Adrenal gland (tissue), 12 donors: ENCODE data around the gene CA10. TPM values are rescaled to one million over a fixed set of nuclear protein-coding genes. Genes with fewer than 3 reads are reported as not detected.
A peak's percentile ranks its signal among the peaks of the same experiment; 100 is the strongest.

ENCODE experiments used
- DNase-seq, 7 donors: peaks; one replicate each; pipeline ENCODE4 v3.0.0-alpha.2; 2019 to 2020
- H3K27ac ChIP-seq, 5 donors: fragments of 200-600 bp; sonication (generic) in 4 of 5; 1 replicate in 3 of 5; 2 replicates in 2 of 5; pipeline versions ENCODE4 v1.5.1 to v1.8.0; 2016 to 2020; ENCODE audit warnings: mild to moderate bottlenecking in 1 of 5
- H3K27me3 ChIP-seq: fragments of 200-600 bp; 2 replicates; pipeline ENCODE4 v1.8.0; 2021
- H3K36me3 ChIP-seq, 2 donors: fragments of 200-600 bp; replicated peaks in 1 of 2; 1 replicate in 1 of 2; 2 replicates in 1 of 2; pipeline versions ENCODE4 v1.5.1 to v1.8.0; 2018 to 2022
- H3K4me1 ChIP-seq, 2 donors: fragments of 200-600 bp; replicated peaks in 1 of 2; 1 replicate in 1 of 2; 2 replicates in 1 of 2; pipeline versions ENCODE4 v1.5.1 to v1.8.0; 2018 to 2021
- H3K4me3 ChIP-seq, 4 donors: fragments of 200-600 bp; sonication (generic) in 3 of 4; one replicate each; pipeline ENCODE4 v1.5.1; 2016 to 2018
- H3K9me3 ChIP-seq, 3 donors: fragments of 200-600 bp; sonication (generic) in 1 of 3; replicated peaks in 1 of 3; 1 replicate in 2 of 3; 2 replicates in 1 of 3; pipeline versions ENCODE4 v1.5.1 to v1.8.0; 2016 to 2021
- POLR2A ChIP-seq, 2 donors: fragments of 450-650 bp; IDR thresholded peaks; one replicate each; pipeline ENCODE4 v1.6.1; 2017; ENCODE audit warnings: antibody characterized with exemption in 2 of 2, mild to moderate bottlenecking in 2 of 2, moderate library complexity in 1 of 2
- WGBS, 4 donors: extraction: QIAGEN DNeasy Blood & Tissue Kit in 2 of 4; methylation state at CpG; one replicate each; pipeline versions ENCODE4 v1.1.5 to v1.1.7; 2013 to 2017; 5-methylcytosine and 5-hydroxymethylcytosine counted together
- intact Hi-C, 2 donors: fragments of 100-400 bp; cut with DNase I; formaldehyde crosslinking; loops; one replicate each; pipeline versions ENCODE4 v1.14.1 to v1.15.0; 2022 to 2023
- polyA plus RNA-seq, 3 donors: library from polyadenylated mRNA; stranded (reverse); fragments of 200-250 nt in 2 of 3; fragments of 350-450 nt in 1 of 3; fragmentation: Illumina TruSeq in 1 of 3; extraction: RNeasy Lipid Tissue Mini Kit (QIAGEN cat#74804) in 1 of 3; gene quantifications; one replicate each; pipeline ENCODE4 v1.2.3, GENCODE V29; 2013 to 2014
- total RNA-seq, 9 donors: library from RNA; depleted of rRNA in 4 of 9; stranded (reverse); fragments of >200 nt in 4 of 9; fragments of 120-200 nt in 1 of 9; fragmentation: NEBNext Ultra II Directional in 1 of 9; extraction: Animal tissue kit (Norgen Biotek cat#: 25700) in 1 of 9; gene quantifications; one replicate each; pipeline versions ENCODE4 v1.1.0 to v1.2.4, GENCODE V29; 2013 to 2023
- TF ChIP-seq, protein P1 (sequence below), 6 experiments: fragments of 450-650 bp in 4 of 6; fragments of 200-600 bp in 2 of 6; sonication (generic) in 1 of 6; IDR thresholded peaks; 1 replicate in 5 of 6; 2 replicates in 1 of 6; pipeline versions ENCODE4 v1.5.1 to v1.8.0; 2016 to 2021; ENCODE audit warnings: antibody characterized with exemption in 6 of 6, mild to moderate bottlenecking in 2 of 6, moderate library complexity in 1 of 6
- donor health status: healthy with polysubstance abuse.
- donor health status: Bipolar disorder and iron deficiency.
- donor health status: DM: yes; HTN: yes; CAD: no.
- donor health status: DM: no; HTN: no; CAD: no.
- donor health status: DM: no; HTN: no; CAD: no.
- donor health status: DM: yes; HTN: yes; CAD: no.

CA10 gene
- total and polyA plus RNA-seq, 12 donors, result 0.27 to 3.1 (median 2.5) TPM; not detected in 5

DNA sequence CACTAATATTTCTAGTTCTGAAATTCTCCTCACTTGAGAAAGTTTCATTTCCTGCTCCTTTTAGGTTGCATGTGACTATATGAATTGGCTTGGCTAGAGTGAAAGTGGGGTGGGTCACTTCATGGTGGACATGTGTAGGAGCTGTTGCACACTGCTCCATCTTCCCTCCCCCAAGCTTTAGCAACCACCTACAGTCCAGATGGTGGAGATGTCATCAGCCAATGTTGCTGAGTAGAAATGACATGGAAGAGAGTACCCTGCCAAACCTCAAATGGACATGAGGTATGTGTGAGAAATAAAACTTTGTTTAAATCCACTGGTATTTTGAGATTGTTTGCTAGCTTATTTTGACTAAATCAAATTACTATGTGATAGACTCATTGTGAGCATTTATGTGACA is 281.5 kb downstream of the CA10 start:
- Histone ChIP-seq H3K27ac (no peak overlapping the region), H3K36me3 (no peaks in the 10 kb centered on the region), H3K9me3 (no peaks in the 10 kb centered on the region), H3K27me3 (no peaks in the 10 kb centered on the region), H3K4me3 (no peak overlapping the region), H3K4me1 (no peaks in the 10 kb centered on the region)
- no peak for DNase-seq
- TF ChIP-seq, protein P1, sequence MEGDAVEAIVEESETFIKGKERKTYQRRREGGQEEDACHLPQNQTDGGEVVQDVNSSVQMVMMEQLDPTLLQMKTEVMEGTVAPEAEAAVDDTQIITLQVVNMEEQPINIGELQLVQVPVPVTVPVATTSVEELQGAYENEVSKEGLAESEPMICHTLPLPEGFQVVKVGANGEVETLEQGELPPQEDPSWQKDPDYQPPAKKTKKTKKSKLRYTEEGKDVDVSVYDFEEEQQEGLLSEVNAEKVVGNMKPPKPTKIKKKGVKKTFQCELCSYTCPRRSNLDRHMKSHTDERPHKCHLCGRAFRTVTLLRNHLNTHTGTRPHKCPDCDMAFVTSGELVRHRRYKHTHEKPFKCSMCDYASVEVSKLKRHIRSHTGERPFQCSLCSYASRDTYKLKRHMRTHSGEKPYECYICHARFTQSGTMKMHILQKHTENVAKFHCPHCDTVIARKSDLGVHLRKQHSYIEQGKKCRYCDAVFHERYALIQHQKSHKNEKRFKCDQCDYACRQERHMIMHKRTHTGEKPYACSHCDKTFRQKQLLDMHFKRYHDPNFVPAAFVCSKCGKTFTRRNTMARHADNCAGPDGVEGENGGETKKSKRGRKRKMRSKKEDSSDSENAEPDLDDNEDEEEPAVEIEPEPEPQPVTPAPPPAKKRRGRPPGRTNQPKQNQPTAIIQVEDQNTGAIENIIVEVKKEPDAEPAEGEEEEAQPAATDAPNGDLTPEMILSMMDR (IDR thresholded peaks at IDR 0.05), result no peak
- no peak for TF ChIP-seq POLR2A (IDR thresholded peaks at IDR 0.05)
- intact Hi-C loops, result no loop called here

DNA sequence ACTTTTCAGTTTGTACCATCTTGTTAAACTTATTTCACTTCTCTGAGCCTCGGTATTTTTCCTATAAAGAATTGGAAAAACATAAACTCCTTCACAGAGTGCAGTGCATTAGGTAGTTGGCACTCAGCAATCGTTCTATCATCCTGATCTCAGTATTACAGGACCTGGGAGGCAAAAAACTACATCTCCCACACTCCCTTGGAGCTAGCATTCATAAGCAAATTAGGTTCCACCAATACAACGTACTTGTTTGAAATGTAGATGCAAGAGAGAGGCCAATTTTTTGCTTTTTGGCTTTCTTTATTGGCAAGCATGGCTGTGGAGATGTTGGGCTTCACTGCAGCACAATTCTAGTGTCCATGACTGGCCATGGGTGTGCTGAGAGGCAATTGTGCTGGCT is 285.2 kb downstream of the CA10 start:
- Histone ChIP-seq H3K36me3 (no peaks in the 10 kb centered on the region), H3K9me3 (no peaks in the 10 kb centered on the region), H3K27ac (no peak overlapping the region), H3K4me1 (no peaks in the 10 kb centered on the region), H3K27me3 (no peaks in the 10 kb centered on the region), H3K4me3 (no peak overlapping the region)
- intact Hi-C loops, result no loop called here
- DNase-seq, result no peak
- WGBS, 4 donors, result 18 to 35% (median 24%) methylated on average over 3 of the region's 3 CpGs
- TF ChIP-seq, protein P1 (IDR thresholded peaks at IDR 0.05), result no peak
- no peak for TF ChIP-seq POLR2A (IDR thresholded peaks at IDR 0.05)

- Histone ChIP-seq H3K36me3 (no peaks in the 10 kb centered on the region), H3K4me3 (no peak overlapping the region), H3K27ac (no peak overlapping the region), H3K27me3 (no peaks in the 10 kb centered on the region), H3K9me3 (no peaks in the 10 kb centered on the region), H3K4me1 (no peaks in the 10 kb centered on the region)
- 0 to 21% (median 9%) methylated on average over 2 of the region's 2 CpGs for WGBS, 4 donors
- DNase-seq, result peak in 2 of 7 donors; percentile 7 to 14
- intact Hi-C loops, result no loop called here
- TF ChIP-seq POLR2A (IDR thresholded peaks at IDR 0.05), result no peak
- TF ChIP-seq, protein P1 (IDR thresholded peaks at IDR 0.05), result no peak
These were observed 289.1 kb downstream of the CA10 start for GRCh38 chr17:51869387-51869786.

DNA sequence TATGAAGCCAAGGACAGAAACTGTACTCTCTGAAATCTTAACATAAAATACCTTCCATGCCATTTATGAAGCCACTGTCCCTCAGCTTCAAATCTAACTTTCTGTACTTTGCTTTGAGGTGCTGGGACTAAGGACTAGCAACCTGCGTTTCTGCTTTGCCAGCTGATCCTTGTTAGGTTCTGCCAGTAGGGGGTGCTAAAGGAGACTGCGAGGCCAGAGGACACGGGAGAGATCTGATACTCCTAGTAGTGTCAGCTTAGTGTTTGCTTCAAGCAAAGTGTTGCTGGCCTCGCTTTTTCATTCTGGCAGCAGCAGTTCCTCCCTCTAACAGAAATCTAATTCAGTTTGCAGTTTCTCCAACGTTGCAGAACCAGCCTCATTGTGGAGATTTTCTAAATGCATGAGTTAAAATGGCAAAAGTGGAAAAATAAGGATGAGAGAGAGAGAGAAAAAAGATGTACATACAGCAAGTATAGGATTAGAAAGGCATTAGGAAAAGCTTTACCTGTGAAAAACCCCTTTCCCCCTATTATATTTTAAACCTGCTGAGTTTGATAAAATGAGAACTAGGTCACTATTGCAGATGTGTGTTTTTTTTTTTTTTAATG is 297.5 kb downstream of the CA10 start:
- H3K27me3 ChIP-seq, result no peaks in the 10 kb centered on the region
- TF ChIP-seq, protein P1 (IDR thresholded peaks at IDR 0.05), result peak in 5 of 6 experiments; percentile 24 to 50 (median 40)
- TF ChIP-seq POLR2A (IDR thresholded peaks at IDR 0.05), result no peak
- H3K4me3 ChIP-seq, result no peak overlapping the region
- intact Hi-C loops, result no loop called here
- no peaks in the 10 kb centered on the region for H3K36me3 ChIP-seq
- H3K27ac ChIP-seq, result no peak overlapping the region
- peak; percentile 16 to 77 (median 18) for DNase-seq
- no peaks in the 10 kb centered on the region for H3K9me3 ChIP-seq
- no peaks in the 10 kb centered on the region for H3K4me1 ChIP-seq
- 4 to 10% (median 6%) methylated on average over 5 of the region's 5 CpGs for WGBS, 4 donors
